ENCODE data around the gene FDX1.

Gene FDX1

GRCh38 chr11:110422306-110422905, 7.3 kb upstream of the FDX1 start:
- no peak overlapping the region for H3K27ac ChIP-seq (replicated peaks)
- H3K4me3 ChIP-seq (replicated peaks; ENCODE audit: insufficient read depth, low read length) = no peak overlapping the region
- no peaks in the 10 kb centered on the region for H3K27me3 ChIP-seq (ENCODE audit: insufficient read depth, poor library complexity, severe bottlenecking)
- no peak for DNase-seq (ENCODE audit: low read depth in 1 of 2, low spot score in 1 of 2)
- TF ChIP-seq SPI1 (IDR thresholded peaks at IDR 0.05; ENCODE audit: borderline replicate concordance, low read depth) (no peak), GABPA (IDR thresholded peaks at IDR 0.05; ENCODE audit: low read depth) (no peak), CTCF (IDR thresholded peaks at IDR 0.05; ENCODE audit: insufficient read depth, low read length) (no peak), POLR2AphosphoS5 (IDR thresholded peaks at IDR 0.05; ENCODE audit: low read depth) (no peak)
- TF ChIP-seq, protein P1, sequence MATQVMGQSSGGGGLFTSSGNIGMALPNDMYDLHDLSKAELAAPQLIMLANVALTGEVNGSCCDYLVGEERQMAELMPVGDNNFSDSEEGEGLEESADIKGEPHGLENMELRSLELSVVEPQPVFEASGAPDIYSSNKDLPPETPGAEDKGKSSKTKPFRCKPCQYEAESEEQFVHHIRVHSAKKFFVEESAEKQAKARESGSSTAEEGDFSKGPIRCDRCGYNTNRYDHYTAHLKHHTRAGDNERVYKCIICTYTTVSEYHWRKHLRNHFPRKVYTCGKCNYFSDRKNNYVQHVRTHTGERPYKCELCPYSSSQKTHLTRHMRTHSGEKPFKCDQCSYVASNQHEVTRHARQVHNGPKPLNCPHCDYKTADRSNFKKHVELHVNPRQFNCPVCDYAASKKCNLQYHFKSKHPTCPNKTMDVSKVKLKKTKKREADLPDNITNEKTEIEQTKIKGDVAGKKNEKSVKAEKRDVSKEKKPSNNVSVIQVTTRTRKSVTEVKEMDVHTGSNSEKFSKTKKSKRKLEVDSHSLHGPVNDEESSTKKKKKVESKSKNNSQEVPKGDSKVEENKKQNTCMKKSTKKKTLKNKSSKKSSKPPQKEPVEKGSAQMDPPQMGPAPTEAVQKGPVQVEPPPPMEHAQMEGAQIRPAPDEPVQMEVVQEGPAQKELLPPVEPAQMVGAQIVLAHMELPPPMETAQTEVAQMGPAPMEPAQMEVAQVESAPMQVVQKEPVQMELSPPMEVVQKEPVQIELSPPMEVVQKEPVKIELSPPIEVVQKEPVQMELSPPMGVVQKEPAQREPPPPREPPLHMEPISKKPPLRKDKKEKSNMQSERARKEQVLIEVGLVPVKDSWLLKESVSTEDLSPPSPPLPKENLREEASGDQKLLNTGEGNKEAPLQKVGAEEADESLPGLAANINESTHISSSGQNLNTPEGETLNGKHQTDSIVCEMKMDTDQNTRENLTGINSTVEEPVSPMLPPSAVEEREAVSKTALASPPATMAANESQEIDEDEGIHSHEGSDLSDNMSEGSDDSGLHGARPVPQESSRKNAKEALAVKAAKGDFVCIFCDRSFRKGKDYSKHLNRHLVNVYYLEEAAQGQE (IDR thresholded peaks at IDR 0.05; ENCODE audit: insufficient replicate concordance, low read depth) = no peak

GRCh38 chr11:110424775-110425444, 4.8 kb upstream of the FDX1 start:
- TF ChIP-seq POLR2AphosphoS5 (IDR thresholded peaks at IDR 0.05; ENCODE audit: low read depth) = no peak
- no peak for TF ChIP-seq CTCF (IDR thresholded peaks at IDR 0.05; ENCODE audit: insufficient read depth, low read length)
- TF ChIP-seq GABPA (IDR thresholded peaks at IDR 0.05; ENCODE audit: low read depth) = no peak
- TF ChIP-seq, protein P1 (IDR thresholded peaks at IDR 0.05; ENCODE audit: insufficient replicate concordance, low read depth) = no peak
- no peak overlapping the region for H3K27ac ChIP-seq (replicated peaks)
- no peak overlapping the region for H3K4me3 ChIP-seq (replicated peaks; ENCODE audit: insufficient read depth, low read length)
- H3K27me3 ChIP-seq (ENCODE audit: insufficient read depth, poor library complexity, severe bottlenecking) = no peaks in the 10 kb centered on the region
- DNase-seq (ENCODE audit: low read depth in 1 of 2, low spot score in 1 of 2) = no peak

GRCh38 chr11:110425751-110426545, 3.8 kb upstream of the FDX1 start:
- H3K27ac ChIP-seq (replicated peaks) = no peak overlapping the region
- H3K4me3 ChIP-seq (replicated peaks; ENCODE audit: insufficient read depth, low read length) = no peak overlapping the region
- TF ChIP-seq, protein P1 (IDR thresholded peaks at IDR 0.05; ENCODE audit: insufficient replicate concordance, low read depth) = no peak
- no peaks in the 10 kb centered on the region for H3K27me3 ChIP-seq (ENCODE audit: insufficient read depth, poor library complexity, severe bottlenecking)
- no peak for DNase-seq (ENCODE audit: low read depth in 1 of 2, low spot score in 1 of 2)
